GM21737 (cell line): Measurements from ENCODE around the gene IGF1.
A peak's percentile ranks its signal among the peaks of the same experiment; 100 is the strongest.

ENCODE experiments used
- ATAC-seq: cut with Tn5 transposase; IDR thresholded peaks from one replicate; pipeline ENCODE4 v1.9.1; 2021; ENCODE audit warnings: mild to moderate bottlenecking, moderate library complexity; ENCODE audit not compliant: unreplicated experiment

Gene IGF1

GRCh38 chr12:102497743-102498142, 17.4 kb upstream of the IGF1 start:
- no peak for ATAC-seq

- no peak for ATAC-seq
These were observed 16.2 kb upstream of the IGF1 start for GRCh38 chr12:102496591-102496990.

GRCh38 chr12:102487226-102487625, 6.9 kb upstream of the IGF1 start:
- no peak for ATAC-seq

- no peak for ATAC-seq
These were observed 5.8 kb upstream of the IGF1 start for GRCh38 chr12:102486153-102486552.

GRCh38 chr12:102484428-102484958, 4.1 kb upstream of the IGF1 start:
- ATAC-seq, result peak; percentile 45

- ATAC-seq, result no peak
These were observed 3.7 kb upstream of the IGF1 start for GRCh38 chr12:102484017-102484416.

GRCh38 chr12:102483466-102483865, 3.1 kb upstream of the IGF1 start:
- peak; percentile 52 for ATAC-seq

- ATAC-seq, result no peak
These were observed 1.5 kb upstream of the IGF1 start for GRCh38 chr12:102481705-102482425.

GRCh38 chr12:102479939-102480338, 424 bp downstream of the IGF1 start:
- ATAC-seq, result no peak

- peak; percentile 28 for ATAC-seq
These were observed 1.1 kb downstream of the IGF1 start for GRCh38 chr12:102479099-102479885.

GRCh38 chr12:102478405-102479098, 1.8 kb downstream of the IGF1 start:
- peak; percentile 67 for ATAC-seq

GRCh38 chr12:102475355-102475754, 5.0 kb downstream of the IGF1 start:
- ATAC-seq, result no peak

- ATAC-seq, result no peak
These were observed 5.8 kb downstream of the IGF1 start for GRCh38 chr12:102474438-102475064.

GRCh38 chr12:102472496-102472895, 7.9 kb downstream of the IGF1 start:
- no peak for ATAC-seq

GRCh38 chr12:102471556-102471955, 8.8 kb downstream of the IGF1 start:
- ATAC-seq, result no peak

- ATAC-seq, result no peak
These were observed 9.4 kb downstream of the IGF1 start for GRCh38 chr12:102470945-102471344.

- ATAC-seq, result no peak
These were observed 12.0 kb downstream of the IGF1 start for GRCh38 chr12:102468261-102468915.

GRCh38 chr12:102465762-102466560, 14.4 kb downstream of the IGF1 start:
- ATAC-seq, result no peak

GRCh38 chr12:102463659-102464249, 16.6 kb downstream of the IGF1 start:
- no peak for ATAC-seq
